Pancreas (tissue), 10 donors: ENCODE measurements around the gene RLN3. TPM values are rescaled to one million over a fixed set of nuclear protein-coding genes. Genes with fewer than 3 reads are reported as not detected.

Experiments used
- ATAC-seq, 4 donors: fragments of 200-7000 bp; cut with Tn5 transposase; one replicate each; pipeline versions ENCODE4 v1.8.0 to v1.9.1; 2020; ENCODE audit warnings: mild to moderate bottlenecking in 4 of 4, moderate library complexity in 4 of 4
- DNase-seq, 6 donors: peaks; one replicate each; pipeline ENCODE4 v3.0.0-alpha.2; 2020
- FAIRE-seq: peaks from 2 replicates; lab custom pipeline; 2012; peaks lifted over from hg19 to GRCh38; lab: Jason Lieb, UNC
- H3K27ac ChIP-seq, 4 donors: fragments of 200-600 bp; sonication (generic); 1 replicate in 3 of 4; 2 replicates in 1 of 4; pipeline versions ENCODE4 v1.5.0 to v1.8.0; 2020
- H3K27me3 ChIP-seq, 4 donors: fragments of 200-600 bp; one replicate each; pipeline ENCODE4 v1.8.0; 2021
- H3K36me3 ChIP-seq, 3 donors: fragments of 200-600 bp; sonication (generic) in 1 of 3; one replicate each; pipeline versions ENCODE4 v1.5.0 to v1.8.0; 2020 to 2021
- H3K4me1 ChIP-seq, 3 donors: fragments of 200-600 bp; one replicate each; pipeline ENCODE4 v1.8.0; 2021
- H3K4me3 ChIP-seq, 4 donors: fragments of 200-600 bp; sonication (generic) in 2 of 4; one replicate each; pipeline versions ENCODE4 v1.5.0 to v1.8.0; 2020 to 2021
- H3K9me3 ChIP-seq, 4 donors: fragments of 200-600 bp; one replicate each; pipeline ENCODE4 v1.8.0; 2021
- CTCF ChIP-seq, 4 donors: fragments of 200-600 bp; sonication (generic) in 3 of 4; IDR thresholded peaks; one replicate each; pipeline versions ENCODE4 v1.5.0 to v1.8.0; 2021; ENCODE audit warnings: antibody characterized with exemption in 4 of 4
- WGBS, 2 donors: extraction: QIAGEN DNeasy Blood & Tissue Kit; methylation state at CpG; one replicate each; pipeline ENCODE4 v1.1.7; 2013; 5-methylcytosine and 5-hydroxymethylcytosine counted together
- intact Hi-C, 3 donors: fragments of 100-400 bp; cut with DNase I; formaldehyde crosslinking; loops; one replicate each; pipeline versions ENCODE4 v1.11.1 to v1.14.2; 2022
- polyA plus RNA-seq, 2 donors: library from polyadenylated mRNA; stranded (reverse); fragments of 200-250 nt; gene quantifications; one replicate each; pipeline ENCODE4 v1.2.3, GENCODE V29; 2013
- total RNA-seq, 6 donors: library from RNA; stranded (reverse); fragmentation: NEBNext Ultra II Directional in 4 of 6; extraction: Animal tissue kit (Norgen Biotek cat#: 25700) in 4 of 6; gene quantifications; one replicate each; pipeline versions ENCODE4 v1.2.1 to v1.2.4, GENCODE V29; 2021 to 2023
- donor health status: healthy with polysubstance abuse.
- donor health status: DM: no; HTN: no; CAD: no; lungs with moderate emphysema.
- donor health status: DM: no; HTN: no; CAD: no.
- donor health status: control.
- donor health status: control.
- donor health status: Bipolar disorder and iron deficiency.
- donor health status: DM: yes; HTN: yes; CAD: no.
- donor health status: DM: no; HTN: no; CAD: no.
- donor health status: DM: no; HTN: no; CAD: no.
- donor health status: DM: yes; HTN: yes; CAD: no.

The RLN3 gene
- total and polyA plus RNA-seq, 8 donors = not detected

GRCh38 chr19:14002571-14003250 lies 25.2 kb upstream of the RLN3 start:
- ATAC-seq (no peak), DNase-seq (peak in 2 of 6 donors; percentile 18 to 60), FAIRE-seq (no peak)
- WGBS, 2 donors = 66 to 70% methylated on average over 13 of the region's 13 CpGs
- Histone ChIP-seq H3K27ac (peak overlapping the region in 3 of 4 donors; percentile 98 to 100 (median 100)), H3K27me3 (no peaks in the 10 kb centered on the region), H3K4me3 (no peak overlapping the region), H3K9me3 (no peaks in the 10 kb centered on the region), H3K36me3 (no peaks in the 10 kb centered on the region), H3K4me1 (peaks cover 0 to 31% (median 25%) of the 10 kb centered on the region in 3 donors)
- TF ChIP-seq CTCF (IDR thresholded peaks at IDR 0.05) = no peak
- intact Hi-C loops = no loop called here

GRCh38 chr19:14003251-14004055 lies 24.5 kb upstream of the RLN3 start:
- WGBS, 2 donors = 49 to 60% methylated on average over 10 of the region's 10 CpGs
- Histone ChIP-seq H3K27me3 (no peaks in the 10 kb centered on the region), H3K4me3 (no peak overlapping the region), H3K27ac (peak overlapping the region; percentile 98 to 100 (median 100)), H3K4me1 (peaks cover 0 to 29% (median 25%) of the 10 kb centered on the region in 3 donors), H3K36me3 (no peaks in the 10 kb centered on the region), H3K9me3 (no peaks in the 10 kb centered on the region)
- intact Hi-C loops = no loop called here
- DNase-seq = peak in 2 of 6 donors; percentile 12 to 20
- TF ChIP-seq CTCF (IDR thresholded peaks at IDR 0.05) = no peak
- ATAC-seq = no peak
- no peak for FAIRE-seq

- H3K9me3 ChIP-seq = no peaks in the 10 kb centered on the region
- H3K4me1 ChIP-seq = peaks cover 0 to 27% (median 25%) of the 10 kb centered on the region in 3 donors
- ATAC-seq (peak; percentile 30 to 51 (median 38)), FAIRE-seq (no peak), DNase-seq (peak in 5 of 6 donors; percentile 70 to 85 (median 78))
- H3K27me3 ChIP-seq = no peaks in the 10 kb centered on the region
- peak overlapping the region; percentile 98 to 100 (median 100) for H3K27ac ChIP-seq
- H3K4me3 ChIP-seq = peak overlapping the region in 2 of 4 donors; percentile 70 to 76
- 3 to 4% methylated on average over 14 of the region's 14 CpGs for WGBS, 2 donors
- H3K36me3 ChIP-seq = no peaks in the 10 kb centered on the region
- TF ChIP-seq CTCF (IDR thresholded peaks at IDR 0.05) = no peak
- intact Hi-C loops = no loop called here
Observed at GRCh38 chr19:14004619-14005348, 23.2 kb upstream of the RLN3 start.

GRCh38 chr19:14005349-14006084 lies 22.4 kb upstream of the RLN3 start:
- H3K36me3 ChIP-seq = no peaks in the 10 kb centered on the region
- ATAC-seq (peak; percentile 67 to 77 (median 72)), DNase-seq (peak; percentile 92 to 98 (median 96)), FAIRE-seq (no peak)
- TF ChIP-seq CTCF (IDR thresholded peaks at IDR 0.05) = no peak
- peaks cover 0 to 27% (median 25%) of the 10 kb centered on the region in 3 donors for H3K4me1 ChIP-seq
- peak overlapping the region; percentile 98 to 100 (median 100) for H3K27ac ChIP-seq
- WGBS, 2 donors = 2 to 6% methylated on average over 16 to 50 of the region's 50 CpGs
- intact Hi-C loops = no loop called here
- no peaks in the 10 kb centered on the region for H3K27me3 ChIP-seq
- H3K4me3 ChIP-seq = peak overlapping the region; percentile 60 to 76 (median 66)
- H3K9me3 ChIP-seq = no peaks in the 10 kb centered on the region
